Measurements from ENCODE around the gene ETS1.

Gene ETS1

DNA sequence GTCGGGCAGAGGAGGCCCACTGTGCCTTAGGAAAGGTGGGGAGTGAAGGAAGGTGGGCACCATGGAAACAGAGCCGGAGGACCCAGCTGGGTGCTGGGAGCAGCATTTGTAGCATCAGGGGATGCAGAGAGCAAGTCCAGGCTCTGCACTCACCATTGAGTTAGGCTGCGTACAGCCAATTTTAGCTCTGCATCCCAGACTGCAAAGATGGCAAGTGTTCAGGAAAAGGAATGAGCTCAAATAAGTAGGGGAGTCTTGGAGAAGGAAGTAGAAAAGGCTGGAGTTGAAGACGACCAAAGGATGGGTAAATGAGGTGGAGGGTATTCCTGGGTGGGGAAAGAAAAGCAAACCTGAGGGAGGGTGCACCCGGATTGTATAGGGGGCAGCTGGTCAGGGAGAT lies 31.6 kb upstream of the ETS1 start:
- no peak for DNase-seq (ENCODE audit: low spot score)

DNA sequence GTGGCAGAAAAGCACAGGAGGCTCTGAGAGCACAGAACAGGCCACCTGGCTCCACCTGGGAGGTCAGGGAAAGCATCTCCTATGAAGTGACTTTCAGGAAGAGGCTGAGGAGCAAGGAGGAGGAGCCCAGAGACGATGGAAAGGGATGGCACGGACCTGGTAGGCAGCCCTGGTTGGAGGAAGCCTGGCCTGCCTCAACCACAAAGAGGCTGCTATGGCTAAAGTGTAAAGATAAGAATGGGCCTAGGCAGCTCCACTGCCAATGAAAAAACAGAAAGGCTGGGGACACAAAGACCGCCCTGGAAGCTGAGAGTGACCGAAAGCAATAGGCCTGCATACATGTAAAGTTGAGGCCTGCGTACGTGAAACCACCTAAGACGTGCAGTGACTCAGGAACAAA lies 31.2 kb upstream of the ETS1 start:
- no peak for DNase-seq (ENCODE audit: low spot score)

GRCh38 chr11:128616161-128616560 lies 28.8 kb upstream of the ETS1 start:
- no peak for DNase-seq (ENCODE audit: low spot score)

GRCh38 chr11:128615612-128616011 lies 28.3 kb upstream of the ETS1 start:
- no peak for DNase-seq (ENCODE audit: low spot score)

- DNase-seq (ENCODE audit: low spot score), result no peak
Measured at GRCh38 chr11:128615076-128615475, 27.7 kb upstream of the ETS1 start.

DNA sequence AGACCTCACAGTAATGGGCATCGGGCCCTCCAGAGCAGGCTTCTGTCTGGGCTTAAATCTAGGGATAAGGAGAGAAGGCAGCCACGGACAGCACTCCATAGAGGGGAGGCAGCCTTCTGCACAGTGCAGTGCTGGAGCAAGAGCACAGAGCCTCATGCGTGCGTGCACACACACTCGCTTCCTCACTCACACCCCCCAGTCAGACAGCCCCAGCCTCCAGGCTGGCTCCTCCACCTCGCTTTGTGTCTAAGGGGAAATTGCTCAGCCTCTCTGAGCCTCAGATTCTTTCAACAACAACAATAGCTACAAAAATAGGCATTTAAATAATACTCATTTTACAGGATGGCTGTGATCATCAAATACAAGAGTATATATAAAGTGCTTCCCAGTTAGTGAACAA lies 26.7 kb upstream of the ETS1 start:
- no peak for DNase-seq (ENCODE audit: low spot score)

DNA sequence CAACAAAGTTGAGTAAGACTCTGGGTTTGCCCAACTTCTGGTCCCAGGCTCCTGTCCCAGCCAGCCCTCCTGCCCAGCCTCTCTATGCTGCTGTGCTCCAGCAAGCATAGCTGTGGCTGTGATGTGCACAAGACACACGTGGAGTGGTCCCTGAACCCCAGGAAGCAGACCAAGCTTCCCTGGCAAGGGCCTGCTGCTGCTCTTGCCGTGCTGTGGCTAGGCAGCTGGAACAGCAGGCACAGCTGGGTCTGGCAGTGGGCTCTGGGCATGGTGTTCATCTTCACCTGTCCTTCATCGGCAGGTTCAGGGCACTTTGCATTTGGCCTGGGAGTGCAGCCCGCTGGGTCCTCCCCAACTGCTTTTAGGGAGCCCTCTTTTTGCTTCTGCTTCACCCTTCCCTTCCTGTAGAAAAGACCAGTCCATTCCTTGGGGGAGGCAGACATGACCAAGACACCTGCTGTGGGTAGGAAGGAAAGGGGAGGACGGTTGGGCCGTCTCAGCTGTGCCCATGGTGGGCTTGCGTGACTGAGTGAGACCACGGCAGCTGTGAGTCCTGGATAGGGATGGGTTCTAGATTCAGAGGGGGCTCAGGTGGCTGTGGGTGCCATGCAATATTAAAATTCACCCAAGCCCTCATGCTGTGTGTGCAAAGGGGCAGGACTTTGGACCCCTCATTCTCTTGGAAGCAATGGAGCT lies 26.1 kb upstream of the ETS1 start:
- no peak for DNase-seq (ENCODE audit: low spot score)

DNA sequence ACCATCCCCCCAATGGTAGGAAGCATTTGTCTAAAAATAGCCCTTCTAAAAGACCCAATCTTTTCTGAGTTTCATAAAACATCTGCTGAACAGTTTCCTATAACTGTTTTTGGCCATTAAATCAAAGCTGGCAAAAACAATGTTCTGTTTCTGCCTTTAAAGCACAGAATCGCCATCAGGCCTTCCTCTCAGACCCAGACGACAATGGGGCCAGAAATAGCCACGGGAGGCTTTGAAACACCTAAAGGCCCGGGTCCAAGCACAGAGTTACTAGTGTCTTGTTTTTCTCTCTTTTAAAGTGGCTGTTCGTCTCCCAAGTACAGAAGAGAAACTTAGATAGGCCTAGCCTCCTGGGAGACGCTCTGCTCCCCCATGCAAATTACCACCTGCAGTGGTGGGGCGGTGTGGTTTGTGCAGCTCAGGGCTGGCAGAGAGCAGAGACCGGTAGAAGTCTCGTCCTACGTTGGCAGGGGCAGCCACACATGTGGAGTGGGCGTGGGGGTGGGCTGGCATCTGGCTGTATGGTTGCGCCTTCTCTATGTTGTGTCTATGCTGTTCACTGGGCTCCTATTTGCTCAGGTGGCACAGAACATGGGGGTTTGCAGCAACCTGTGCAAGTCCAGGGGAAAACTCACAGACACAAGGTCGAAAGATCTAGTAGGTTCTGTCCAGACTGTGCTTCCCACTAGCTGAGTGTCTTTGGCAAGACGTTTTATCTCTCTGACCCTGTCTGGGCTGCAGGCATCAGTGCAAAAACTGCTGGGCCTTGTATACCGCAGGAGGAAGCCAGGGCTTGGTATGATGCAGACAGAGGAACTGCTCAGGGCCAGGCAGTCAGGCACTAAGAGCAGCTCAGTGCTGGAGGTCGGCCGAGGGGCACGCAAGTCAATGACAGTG lies 23.6 kb upstream of the ETS1 start:
- DNase-seq (ENCODE audit: low spot score), result peak; percentile 68

GRCh38 chr11:128609785-128610184 lies 22.4 kb upstream of the ETS1 start:
- DNase-seq (ENCODE audit: low spot score), result no peak

DNA sequence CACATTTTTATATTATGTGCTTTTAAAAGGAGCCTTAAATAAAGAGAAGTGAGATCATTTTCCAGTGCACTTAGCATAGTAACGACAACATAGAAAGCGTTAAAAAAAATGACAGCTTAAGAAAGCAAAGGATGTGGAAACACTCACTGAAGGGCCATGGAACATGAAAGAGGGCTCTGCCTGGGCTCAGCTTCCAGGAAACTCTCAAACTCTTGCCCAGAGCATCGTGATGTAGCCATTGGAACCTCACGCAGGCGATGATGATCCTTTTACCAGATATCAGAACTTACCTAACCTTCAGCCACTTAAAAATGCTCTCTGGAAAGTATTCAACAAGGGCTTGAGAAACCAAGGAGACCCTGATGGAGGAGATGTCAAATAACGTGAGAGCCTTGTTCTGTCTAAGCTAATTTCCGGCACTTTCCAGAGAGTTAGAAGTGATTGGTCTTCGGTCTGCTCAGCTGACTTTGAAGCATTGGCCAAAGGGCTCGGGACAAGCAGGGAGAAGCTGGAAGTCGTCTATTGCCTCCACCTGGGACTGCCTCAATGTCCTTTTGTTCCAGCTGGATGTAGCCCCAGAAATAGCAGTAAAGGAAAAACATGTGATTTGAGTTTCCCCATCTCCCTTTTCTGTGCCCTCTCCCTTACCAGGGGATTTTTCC lies 21.5 kb upstream of the ETS1 start:
- DNase-seq (ENCODE audit: low spot score), result no peak

DNA sequence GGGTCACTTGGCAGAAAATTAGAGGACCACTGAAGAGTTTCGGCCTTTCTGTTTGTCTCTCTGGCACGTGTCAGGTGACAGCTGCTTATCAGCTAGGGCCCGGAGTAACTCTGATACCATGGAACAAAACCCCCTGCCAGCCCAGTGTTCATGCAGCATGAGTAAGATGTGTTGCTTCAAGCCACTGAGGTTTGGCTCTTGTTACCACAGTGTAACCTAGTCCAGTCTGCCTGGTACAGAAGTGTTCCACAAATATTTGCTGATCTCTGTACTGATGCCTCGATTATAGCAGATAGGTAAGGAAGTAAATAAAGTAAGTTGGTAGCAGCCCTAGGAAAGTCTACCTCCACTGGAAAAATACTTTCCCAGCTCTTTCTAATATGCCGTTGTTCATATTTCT lies 20.5 kb upstream of the ETS1 start:
- no peak for DNase-seq (ENCODE audit: low spot score)

DNA sequence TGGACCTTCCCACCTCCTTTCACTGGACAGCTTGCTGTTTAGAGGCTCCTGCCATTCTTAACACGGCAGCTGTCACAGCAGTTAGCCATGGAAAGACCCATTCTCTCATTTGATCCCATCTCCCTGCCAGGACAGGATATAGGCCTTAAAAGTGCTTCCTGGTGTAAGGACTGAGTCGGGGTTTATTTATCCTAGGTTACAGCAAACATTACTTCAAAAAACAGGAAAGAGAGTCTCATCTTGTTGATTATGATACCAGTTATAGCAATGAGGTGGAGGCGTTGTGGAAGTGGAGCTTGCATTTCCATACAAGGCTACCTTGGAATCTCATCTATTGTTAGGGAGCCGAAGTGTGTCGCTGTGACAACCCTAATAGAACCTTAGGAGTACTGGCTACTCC lies 17.4 kb upstream of the ETS1 start:
- peak; percentile 82 for DNase-seq (ENCODE audit: low spot score)

DNA sequence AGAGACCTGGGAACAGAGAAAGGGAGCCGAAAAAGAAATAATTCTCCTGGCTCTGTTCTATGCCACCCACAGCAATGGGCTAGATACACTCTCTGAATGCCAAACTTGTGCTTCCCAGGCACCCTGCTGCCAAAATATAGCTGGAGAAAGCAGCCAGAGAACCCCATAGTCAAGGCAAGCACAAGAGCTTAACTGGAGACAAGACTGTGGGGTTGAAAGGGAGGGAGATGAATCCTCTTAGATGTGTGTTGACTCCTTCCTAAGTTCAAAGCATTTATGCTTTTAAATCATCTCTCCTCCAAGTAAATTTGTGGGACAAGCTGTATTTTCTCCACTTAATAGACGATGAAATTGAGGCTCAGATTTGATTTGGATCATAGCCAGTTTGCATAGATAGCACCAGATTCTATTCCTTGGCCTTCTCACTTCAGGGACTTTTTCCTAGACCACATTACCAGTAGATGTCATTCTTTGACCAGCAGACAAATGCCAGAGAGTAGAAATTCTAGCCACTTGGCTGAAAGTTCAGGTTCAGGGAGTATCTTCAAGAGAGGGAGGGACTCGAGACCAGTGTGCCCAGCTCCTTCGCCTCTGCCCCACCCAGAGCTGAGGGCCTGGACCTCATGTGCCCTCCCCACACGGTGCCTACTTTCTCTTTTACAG lies 16.5 kb upstream of the ETS1 start:
- no peak for DNase-seq (ENCODE audit: low spot score)

DNA sequence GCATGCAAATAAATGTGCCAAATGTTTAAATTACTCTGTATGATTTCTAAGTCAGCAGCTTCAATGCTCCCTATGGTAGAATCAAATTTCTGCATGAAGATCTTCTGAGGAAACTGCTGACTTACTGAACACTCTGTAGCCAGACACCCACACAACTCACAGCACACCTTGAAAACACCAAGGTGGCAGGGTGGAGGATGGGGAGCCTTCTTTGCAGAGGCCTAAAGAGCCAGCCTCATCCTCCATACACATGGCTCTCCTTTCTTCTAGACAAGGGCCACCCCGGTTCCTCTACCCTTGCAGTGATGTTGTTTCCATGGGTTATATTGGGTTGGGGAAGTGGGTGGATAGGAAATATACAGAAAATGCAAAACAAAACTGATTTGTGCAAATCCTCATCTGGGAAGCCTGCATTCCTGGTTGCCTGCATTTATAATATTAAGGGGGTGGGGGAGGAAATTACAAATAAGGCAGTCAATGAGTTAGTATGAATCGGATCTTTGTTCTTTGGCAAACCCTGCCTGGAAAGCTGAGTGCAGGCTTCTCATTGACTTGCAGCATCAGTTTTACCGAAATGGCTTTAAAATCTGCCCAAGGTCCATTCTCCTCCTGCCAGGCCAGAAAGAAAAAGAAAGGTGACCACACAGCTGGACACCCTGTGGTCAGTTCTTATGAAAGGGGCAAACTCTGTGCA lies 15.8 kb upstream of the ETS1 start:
- DNase-seq (ENCODE audit: low spot score), result no peak

GRCh38 chr11:128599729-128600128 lies 12.4 kb upstream of the ETS1 start:
- DNase-seq (ENCODE audit: low spot score), result no peak

DNA sequence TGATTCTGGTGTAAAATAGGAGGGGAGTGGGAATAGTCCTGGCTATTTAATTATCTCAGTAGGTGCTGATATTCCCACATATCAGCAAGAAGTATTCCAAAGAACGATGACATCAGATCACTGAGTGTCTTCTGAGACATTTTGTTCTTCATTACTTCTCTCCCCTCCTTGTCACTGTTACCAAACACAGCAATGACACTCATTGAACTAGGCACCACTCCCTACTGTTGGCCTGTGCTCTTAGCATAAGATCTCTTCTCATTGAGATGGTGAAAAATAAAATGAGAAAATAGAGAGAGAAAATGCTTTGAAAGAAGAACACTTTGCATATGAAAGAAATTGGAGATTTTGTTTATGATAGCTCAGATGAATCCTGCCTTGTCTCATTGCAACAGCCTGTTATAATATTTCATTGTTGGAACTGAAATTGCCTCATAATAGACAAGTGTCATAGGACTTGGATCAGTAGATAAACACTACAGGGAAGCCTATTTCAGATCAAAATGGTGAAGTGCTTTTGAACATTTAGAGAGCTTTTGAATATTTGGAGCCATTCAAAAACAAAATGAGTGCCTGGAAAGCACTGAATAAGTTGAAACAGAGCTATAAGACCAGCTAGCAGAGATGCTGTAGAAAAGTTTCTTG lies 11.3 kb upstream of the ETS1 start:
- DNase-seq (ENCODE audit: low spot score), result no peak

- DNase-seq (ENCODE audit: low spot score), result no peak
Measured at GRCh38 chr11:128598096-128598495, 10.7 kb upstream of the ETS1 start.

GRCh38 chr11:128597209-128597608 lies 9.9 kb upstream of the ETS1 start:
- DNase-seq (ENCODE audit: low spot score), result no peak

- no peak for DNase-seq (ENCODE audit: low spot score)
Measured at GRCh38 chr11:128596250-128596649, 8.9 kb upstream of the ETS1 start.

DNA sequence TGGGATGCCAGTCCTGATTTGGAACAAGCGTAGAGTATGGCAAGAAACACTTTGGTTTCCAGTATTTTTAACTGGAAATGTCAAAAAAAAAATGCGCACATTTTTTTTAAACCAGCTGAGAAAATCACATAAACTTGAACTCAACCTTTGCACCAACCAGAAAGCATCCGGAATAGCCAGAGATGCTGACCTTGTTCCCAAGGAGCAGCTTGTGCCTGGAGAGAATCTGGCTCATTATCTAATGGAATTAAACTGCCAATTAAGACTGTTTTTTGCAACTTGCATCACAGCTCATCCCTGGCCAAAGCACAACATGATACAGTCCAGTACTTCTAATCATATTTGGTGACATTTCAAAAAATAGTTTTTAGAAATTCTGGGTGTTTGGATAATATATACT lies 8.4 kb upstream of the ETS1 start:
- DNase-seq (ENCODE audit: low spot score), result no peak

DNA sequence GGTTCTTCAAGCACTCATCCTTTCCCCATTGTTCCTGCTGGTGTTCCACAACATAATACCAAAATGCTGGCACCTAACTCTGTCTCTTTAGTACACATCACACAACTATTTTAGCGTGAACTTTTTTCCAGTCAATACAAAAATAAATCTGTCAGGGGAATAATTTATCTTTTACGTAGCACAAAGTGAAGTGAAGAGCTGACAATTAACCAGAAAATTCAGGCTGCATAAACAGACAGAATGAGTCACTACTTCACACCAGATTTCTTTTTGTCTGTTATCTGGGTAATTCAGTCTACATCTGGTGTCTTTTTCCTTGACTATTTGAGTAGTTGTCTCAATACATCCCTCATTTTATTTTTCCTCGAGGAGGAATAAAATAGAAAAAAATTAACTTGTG lies 7.9 kb upstream of the ETS1 start:
- no peak for DNase-seq (ENCODE audit: low spot score)
